A172 (cell line): ENCODE results near the gene ITPR1. TPM values are rescaled to one million over a fixed set of nuclear protein-coding genes. Genes with fewer than 3 reads are reported as not detected.
A peak's percentile ranks its signal among the peaks of the same experiment; 100 is the strongest.

Source experiments
- DNase-seq: peaks from one replicate; pipeline ENCODE4 v3.0.0-alpha.2; 2015; ENCODE audit warnings: low spot score
- total RNA-seq: library from RNA; depleted of rRNA; stranded (reverse); fragments of >200 nt; shearing (Covaris generic); gene quantifications from 2 replicates; pipeline ENCODE4 v1.2.3, GENCODE V29; 2014

The ITPR1 gene
- total RNA-seq, 1 experiment from 2014 or later = 7.6 TPM

DNA sequence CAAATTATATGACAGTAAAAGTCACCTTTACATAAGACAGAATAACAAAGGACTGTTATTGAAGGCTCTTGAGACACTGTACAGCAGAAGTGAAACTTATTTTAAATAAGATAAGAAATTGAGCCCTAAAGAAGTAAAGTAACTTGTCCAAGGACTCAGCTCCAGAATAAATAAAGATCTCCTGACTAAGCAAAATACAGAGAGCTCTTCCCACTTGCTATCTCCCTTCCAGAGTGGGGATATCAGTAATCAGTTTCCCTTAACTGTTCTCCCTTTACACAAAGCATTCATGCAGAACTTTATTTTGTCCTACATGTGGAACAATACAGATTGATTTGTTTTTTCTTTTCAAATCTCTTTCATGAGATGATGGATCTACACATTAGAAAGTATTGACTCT, 356.6 kb downstream of the ITPR1 start:
- no peak for DNase-seq

DNA sequence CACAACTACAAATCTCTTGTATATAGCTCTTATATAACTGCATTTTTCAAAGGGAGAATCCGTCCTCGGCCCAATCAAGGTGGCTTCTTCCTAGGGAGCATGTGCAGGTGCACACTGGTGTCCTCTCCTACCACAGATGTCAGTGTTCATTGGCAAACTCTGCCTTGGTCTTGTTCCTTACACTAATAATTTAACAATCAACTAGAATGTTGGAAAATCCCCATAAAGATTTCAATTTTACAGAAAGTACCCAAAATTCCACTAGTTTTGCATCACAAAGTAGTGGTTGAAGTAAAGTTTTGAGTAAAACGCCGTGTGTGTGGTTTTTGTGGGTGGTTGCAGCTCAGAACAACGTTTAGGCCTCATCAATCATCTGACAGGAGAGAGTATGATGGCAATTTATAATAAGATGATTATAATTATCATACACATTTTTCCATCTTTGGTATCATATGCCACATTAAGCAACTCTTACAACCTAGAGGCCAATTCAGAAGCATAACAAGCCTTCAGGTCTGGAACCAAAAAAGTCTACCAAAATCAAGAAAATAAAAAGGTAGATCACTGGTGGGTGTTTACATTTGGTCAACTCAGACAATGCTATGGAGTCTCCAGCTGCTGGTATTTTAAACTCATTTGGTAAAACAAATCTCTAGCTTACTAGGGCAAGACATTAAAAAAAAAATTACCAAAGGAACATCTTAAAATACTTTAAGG, 357.2 kb downstream of the ITPR1 start:
- DNase-seq = no peak

DNA sequence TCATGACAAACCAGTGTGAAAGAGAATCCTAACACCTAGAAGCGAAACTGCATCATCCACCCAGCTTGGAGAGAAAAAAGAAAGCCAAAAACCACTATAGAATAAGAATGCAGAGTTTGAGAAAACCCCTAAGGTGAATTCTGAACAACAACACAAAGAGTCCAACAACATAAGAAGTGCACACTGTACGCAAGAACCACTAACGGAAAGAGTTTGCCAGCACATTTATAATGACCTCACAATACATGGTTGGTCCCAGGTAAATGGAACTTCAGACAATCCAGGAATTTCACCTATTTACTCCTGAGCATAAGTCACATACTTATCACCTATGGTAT, 357.7 kb downstream of the ITPR1 start:
- no peak for DNase-seq

DNA sequence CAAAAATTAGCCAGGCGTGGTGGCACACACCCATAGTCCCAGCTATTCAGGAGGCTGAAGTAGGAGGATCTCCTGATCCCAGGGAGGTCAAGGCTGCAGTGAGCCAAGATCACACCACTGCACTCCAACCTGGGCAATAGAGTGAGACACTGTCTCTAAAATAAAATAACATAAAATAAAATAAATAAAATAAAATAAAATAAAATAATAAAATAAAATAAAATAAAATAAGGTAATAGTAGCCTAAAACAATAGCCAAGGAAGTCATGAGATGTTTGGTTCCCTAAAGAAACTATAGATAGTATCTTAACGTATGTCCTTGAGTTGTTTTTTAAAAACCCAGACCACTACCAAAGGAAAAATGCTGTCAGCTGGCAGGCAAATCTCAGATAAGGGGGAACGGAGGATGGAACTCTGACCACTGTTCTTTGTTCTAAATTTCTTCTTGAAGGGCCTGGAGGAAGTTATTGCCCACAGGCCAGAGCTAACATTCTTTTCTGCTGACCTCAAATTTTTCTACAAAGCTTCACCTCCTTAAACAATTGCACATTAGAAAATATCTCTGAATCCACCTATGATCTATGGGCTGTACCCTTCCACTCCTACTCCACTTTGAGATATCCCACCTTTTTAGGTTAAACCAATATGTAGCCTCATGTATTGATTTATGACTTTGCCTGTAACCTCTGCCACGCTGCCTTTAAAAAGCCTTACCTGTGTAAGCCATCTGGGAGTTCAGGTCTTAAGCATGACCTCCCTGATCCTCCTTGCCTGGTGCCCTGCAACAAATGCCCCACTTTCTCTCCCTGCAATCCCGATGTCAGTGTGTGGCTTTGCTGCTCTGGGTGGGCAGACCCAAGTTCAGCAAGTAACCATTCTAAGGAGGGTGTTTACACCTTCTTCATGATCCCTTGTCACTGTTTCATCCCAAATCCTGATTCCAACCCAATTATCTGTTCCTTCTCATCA, 359.9 kb downstream of the ITPR1 start:
- DNase-seq = no peak

DNA sequence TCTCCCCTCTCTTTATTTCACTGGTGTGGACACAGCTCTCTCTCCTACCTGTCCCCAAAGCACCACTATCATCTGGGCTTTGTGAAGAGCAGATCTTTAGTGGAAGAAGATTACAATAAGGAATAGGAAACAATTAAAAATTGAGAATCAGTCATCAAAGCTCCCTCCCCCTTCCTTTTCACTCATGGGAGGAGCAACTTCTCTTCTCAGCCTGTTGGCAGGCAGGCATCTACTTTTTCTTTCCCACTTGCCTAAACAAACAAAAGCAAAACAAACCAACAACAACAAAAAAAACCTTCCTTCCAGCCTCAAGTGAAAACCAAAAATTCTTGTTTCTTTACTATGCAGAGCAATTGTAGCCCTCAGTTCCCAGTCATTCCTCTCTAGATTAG, 360.6 kb downstream of the ITPR1 start:
- DNase-seq = no peak

DNA sequence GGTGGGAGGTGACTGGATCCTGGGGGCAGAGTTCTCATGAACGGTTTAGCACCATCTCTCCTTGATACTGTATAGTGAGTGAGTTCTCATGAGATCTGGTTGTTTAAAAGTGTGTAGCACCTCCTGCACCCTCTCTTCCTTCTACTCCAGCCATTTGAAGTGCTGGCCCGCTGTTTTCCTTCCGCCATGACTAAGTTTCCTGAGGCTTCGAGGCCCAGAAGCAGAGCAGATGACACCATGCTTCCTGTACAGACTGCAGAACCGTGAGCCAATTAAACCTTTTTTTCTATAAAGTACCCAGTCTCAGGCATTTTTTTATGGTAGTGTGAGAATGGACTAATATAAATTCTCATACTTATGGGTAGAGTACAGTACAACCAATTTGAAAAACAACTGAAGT, 362.5 kb downstream of the ITPR1 start:
- no peak for DNase-seq

DNA sequence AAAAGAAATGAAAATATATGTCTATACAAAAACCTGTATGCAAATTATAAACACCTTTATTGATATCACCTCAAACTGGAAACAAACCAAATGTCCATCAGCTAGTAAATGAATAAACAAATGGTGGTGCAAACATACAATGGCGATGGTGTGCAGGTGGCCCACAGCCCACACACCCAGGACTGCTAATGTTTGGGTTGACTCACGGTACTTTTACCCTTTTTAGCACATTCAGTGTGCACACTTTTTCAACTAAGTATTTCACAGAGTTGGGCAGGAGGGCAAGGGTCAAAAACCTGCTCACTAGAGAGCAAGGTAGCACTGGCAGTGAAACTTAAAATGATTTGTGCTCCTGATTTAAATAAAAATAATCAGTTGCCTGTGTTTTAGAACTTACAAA, 363.0 kb downstream of the ITPR1 start:
- no peak for DNase-seq

DNA sequence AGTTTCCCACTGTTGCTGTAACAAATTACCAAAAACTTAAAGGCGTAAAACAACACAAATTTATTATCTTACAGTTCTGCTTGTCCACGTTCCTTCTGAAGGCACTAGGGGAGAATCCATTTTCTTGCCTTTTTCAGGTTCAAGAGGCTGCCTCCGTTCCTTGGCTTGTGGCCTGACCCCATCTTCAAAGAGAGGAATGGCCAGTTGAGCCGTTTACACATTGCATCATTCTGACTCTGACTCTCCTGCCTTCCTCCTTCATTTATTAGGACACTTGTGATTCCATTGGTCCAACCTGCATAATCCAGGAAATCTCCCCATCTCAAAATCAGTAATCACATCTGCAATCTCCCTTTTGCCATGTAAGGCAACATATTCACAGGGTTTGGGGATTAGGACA, 363.4 kb downstream of the ITPR1 start:
- no peak for DNase-seq

DNA sequence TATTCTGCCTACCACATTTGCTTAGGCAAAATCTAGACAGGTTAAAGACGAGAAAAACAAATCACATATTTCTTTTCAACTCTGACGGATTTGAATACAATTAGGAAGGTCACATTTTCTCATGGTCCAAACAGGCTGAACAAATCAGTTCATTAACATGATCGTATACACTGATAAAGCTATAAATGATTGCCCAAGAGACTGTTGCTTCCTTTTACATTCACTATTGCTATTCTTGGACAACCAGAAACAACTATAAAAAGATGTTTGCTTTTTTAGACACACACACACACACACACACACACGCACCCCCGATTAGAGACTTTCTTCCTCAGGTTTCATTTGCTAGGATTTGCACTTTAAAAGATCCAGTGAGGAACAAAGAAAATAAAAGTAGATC, 363.8 kb downstream of the ITPR1 start:
- DNase-seq = no peak

DNA sequence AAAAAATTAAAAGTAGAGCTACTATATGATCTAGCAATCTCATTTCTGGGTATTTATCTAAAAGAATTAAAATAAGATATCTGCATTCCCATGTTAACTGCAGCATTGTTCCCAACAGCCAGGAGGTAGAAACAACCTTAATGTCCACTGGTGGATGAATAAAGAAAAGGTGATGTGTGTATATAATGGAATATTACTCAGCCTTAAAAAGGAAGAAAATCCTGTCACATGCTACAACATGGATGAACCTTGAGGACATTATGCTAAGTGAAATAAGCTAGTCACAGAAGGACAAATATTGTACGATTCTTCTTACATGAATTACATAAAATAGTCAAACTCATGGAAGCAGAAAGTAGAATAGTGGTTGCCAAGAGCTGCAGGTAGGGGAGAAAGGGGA, 366.6 kb downstream of the ITPR1 start:
- no peak for DNase-seq

DNA sequence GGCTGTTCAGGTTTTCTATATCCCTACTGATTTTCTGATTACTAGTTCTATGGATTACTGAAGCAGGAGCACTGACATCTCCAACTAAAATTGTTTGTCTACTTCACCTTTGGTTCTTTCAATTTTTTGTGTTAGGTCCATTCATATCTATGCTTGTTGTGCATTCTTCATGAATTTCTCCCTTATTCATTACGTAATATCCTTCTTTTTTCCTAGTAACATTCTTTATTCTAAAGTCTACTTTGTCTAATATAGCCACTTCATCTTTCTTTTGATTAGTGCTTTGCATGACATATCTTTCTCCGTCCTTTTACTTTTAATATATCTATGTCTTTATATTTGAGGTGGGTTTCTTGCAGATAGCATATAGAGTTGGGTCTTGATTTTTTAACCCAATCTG, 369.8 kb downstream of the ITPR1 start:
- no peak for DNase-seq

DNA sequence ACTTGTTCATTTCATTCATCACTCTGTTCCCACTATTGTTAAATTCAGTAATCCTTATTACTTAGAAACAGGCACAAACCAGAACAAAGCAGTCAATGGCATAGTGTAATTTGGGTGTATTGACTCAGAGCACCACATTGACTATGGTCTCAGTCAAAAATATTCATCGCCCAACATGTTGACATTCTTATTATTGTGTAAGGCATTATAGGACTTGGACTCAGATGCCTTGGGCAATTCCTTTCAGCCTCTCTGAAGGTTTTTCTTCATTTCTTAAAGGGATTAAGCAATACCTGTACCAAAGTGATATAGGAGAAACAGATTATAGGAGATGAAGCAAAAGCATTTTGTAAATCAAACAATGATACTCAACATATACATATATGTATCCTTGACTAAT, 371.4 kb downstream of the ITPR1 start:
- DNase-seq = no peak

DNA sequence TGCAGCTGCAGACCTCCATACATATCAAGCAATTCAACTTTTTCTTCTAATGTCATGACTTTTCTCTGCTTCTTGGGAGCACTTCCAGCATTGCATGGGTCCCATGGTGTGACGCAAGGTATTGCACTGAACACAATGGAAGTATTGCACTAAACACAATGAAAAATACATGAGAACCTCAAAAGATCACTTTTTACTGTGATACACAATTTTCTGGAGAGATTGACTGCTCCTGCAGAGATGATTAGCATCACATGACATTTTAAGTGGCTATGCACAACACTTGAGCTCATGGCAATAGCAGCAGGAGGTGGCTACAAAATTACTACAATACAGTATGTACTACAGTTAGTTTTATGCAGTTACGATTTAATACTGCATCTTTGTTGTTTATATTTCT, 372.6 kb downstream of the ITPR1 start:
- no peak for DNase-seq

DNA sequence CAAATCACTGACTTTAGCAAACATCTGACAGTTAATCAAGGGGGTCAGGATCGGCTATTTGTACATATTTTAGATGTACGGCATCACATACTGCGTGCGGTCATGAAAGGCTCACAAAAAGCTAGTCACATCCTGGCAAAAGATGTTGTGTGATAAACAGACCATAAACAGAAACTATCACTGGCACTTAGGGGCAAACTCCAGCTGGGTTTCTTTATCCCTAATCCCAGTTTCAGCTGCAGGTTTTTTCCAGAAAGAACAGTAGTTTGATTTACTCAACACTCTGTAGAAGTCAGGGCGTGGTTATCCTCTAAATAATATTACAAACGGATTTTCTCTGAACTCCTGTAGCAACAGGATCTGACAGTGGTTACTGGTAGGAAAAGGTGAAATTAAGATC, 373.7 kb downstream of the ITPR1 start:
- DNase-seq = peak; percentile 50

DNA sequence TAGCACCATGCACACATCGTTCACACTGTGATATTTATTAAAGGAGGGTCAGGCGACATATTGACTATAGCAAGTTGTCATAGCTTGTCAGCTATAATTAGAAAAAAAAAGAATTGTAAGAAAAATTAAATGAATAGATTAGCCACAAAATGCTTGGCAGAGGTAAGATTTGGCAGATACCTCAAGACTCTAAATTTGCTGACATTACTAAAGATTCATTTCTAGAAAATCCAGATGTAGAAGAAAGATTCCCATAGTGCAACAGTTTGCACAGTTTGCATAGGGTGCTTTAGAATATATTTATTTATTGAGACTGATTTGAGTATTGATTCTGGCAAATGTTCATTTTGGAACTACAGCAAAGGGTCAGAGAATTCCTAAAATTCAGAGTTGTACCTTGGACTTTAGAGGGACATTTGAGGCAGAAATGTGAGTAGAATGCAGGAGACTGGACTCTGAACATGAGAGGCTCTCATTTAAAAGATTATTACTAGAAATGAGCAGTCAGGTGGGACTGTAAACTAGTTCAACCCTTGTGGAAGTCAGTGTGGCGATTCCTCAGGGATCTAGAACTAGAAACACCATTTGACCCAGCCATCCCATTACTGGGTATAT, 384.1 kb downstream of the ITPR1 start:
- no peak for DNase-seq

DNA sequence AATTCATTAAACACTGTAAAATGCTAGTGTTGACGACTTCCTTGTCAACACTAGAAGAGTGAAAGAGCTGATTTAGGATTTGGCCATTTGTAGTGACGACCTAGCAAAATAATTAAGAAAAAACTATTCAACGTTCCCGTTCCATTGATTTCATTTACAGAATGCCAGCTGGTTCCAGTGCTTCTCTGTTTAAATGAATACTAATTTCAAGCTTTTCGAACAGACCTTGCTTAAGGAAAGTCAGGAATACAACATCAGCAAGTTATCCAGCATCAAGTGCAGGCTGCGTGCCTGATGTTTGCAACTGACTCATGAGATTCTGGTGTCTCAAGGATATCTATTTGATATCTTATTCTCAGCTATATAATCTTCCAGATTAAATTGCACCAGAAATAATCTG, 387.7 kb downstream of the ITPR1 start:
- no peak for DNase-seq

DNA sequence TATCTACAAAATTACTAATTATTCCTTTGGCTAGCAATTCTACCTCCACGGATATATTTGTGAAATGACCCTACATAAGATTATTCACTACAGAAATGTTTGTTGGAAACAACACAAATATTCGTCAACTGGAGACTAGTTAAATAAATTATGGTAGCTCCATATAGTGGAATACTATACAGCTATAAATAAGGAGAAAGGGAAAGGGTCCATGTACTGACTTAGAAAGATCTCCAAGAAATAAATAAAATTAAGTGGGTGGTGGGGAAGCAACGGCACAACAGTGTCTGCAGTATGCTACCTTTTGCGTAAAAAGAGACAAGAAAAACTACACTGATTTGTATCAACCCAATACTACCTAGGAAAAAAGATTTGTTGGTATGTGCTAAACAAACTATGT, 389.4 kb downstream of the ITPR1 start:
- DNase-seq = no peak

DNA sequence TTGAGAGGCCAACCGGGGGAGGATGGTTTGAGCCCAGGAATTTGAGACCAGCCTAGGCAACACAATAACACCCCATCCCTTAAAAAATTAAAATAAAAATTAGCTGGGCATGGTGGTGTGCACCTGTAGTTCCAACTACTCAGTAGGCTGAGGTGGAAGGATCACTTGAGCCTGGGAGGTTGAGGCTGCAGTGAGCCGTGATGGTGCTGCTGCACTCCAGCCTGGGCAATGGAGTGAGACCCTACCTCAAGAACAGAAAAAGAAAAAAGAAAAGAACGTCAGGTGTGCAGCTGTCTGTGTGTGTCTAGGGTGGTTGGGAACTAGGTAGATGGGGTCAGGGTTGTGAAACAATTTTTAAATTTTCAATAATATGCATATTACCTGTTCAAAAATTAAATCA, 389.9 kb downstream of the ITPR1 start:
- no peak for DNase-seq

DNA sequence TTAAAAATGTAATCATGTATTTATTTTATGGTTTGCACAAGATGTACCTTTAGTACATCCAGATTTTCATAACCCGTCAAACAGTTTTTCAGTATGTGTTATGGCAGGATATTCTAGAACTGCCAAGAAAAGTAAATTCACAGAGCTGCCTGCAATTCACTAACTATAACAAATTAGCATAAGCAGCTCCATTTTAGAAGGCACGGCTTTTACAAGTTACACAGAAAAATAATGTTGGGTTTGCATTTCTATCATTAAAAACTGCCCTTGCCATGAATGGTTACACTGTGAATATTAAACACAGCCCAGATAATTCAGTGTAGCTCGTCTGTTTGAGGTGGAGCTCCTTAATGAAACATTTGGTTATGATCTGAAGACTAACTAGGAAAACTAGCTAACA, 391.7 kb downstream of the ITPR1 start:
- DNase-seq = no peak

DNA sequence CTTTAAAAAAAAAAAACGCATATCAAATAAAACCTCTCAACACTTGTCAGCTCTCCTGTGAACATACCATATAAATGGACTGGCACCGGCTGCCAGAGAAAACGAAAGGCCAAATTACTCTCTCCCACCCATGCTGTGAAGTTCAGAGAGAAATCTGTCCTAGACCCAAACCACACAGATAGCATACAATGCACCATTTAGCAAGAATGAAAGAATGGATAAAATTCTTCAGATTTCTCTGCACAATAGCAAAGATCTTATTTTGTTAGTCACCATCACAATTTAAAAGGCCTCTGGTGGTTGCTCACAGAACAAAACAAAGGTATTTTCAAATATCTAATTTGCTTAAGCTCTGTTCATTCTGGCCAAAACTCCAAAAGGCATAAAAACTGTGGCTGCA, 392.2 kb downstream of the ITPR1 start:
- DNase-seq = peak; percentile 36

DNA sequence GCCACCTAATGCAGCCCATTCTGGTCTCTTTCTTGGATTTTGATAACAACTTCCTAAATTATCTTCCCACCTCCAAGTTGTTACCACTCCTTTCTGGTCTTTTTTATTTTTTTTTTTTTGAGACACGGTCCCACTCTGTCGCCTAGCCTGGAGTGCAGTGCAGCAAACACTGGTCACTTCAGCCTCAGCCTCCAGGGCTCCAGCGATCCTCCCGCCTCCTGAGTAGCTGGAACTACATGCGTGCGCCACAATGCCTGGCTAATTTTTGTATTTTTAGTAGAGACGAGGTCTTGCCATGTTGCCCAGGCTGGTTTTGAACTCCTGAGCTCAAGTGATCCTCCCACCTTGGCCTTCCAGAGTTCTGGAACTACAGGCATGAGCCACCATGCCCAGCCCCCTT, 393.3 kb downstream of the ITPR1 start:
- DNase-seq = no peak

DNA sequence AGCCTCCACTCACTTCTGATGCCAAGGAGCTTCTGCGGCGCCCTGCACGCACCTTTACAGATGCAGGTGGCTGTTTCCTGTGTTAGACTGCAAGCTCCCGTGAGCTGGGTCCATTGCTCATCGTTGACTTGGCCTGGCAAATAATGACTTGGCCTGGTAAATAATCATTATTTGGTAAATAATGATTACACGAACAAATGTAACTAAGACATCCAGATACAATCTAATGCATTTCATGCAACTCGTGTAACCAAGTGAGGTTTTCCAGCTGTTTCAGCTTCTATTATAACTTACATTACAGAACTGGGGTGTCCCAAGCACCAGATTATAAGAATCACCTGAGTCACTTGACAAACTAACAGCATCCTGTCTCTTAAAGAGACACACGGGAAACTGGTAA, 394.0 kb downstream of the ITPR1 start:
- DNase-seq = no peak
